Peyer's patch (tissue), 4 donors: ENCODE measurements around the gene BICC1. TPM values are rescaled to one million over a fixed set of nuclear protein-coding genes. Genes with fewer than 3 reads are reported as not detected.

Experiments
- DNase-seq, 3 donors: peaks; one replicate each; pipeline ENCODE4 v3.0.0-alpha.2; 2017 to 2019
- H3K27ac ChIP-seq, 4 donors: fragments of 200-600 bp; sonication (generic); one replicate each; pipeline ENCODE4 v1.5.1; 2016 to 2019
- H3K27me3 ChIP-seq, 2 donors: fragments of 200-600 bp; sonication (generic); one replicate each; pipeline ENCODE4 v1.5.1; 2019
- H3K36me3 ChIP-seq, 3 donors: fragments of 200-600 bp; sonication (generic); one replicate each; pipeline ENCODE4 v1.5.1; 2016 to 2019
- H3K4me1 ChIP-seq, 4 donors: fragments of 200-600 bp; sonication (generic); one replicate each; pipeline ENCODE4 v1.5.1; 2016 to 2019
- H3K4me3 ChIP-seq, 4 donors: fragments of 200-600 bp; sonication (generic); 1 replicate in 3 of 4; 2 replicates in 1 of 4; pipeline ENCODE4 v1.5.1; 2016 to 2019; ENCODE audit warnings: mild to moderate bottlenecking in 1 of 4
- H3K9me3 ChIP-seq, 4 donors: fragments of 200-600 bp; sonication (generic); one replicate each; pipeline ENCODE4 v1.5.1; 2016 to 2019; ENCODE audit warnings: mild to moderate bottlenecking in 1 of 4
- CTCF ChIP-seq, 6 experiments: fragments of 450-650 bp in 4 of 6; fragments of 200-600 bp in 2 of 6; sonication (generic) in 1 of 6; IDR thresholded peaks; one replicate each; pipeline ENCODE4 v1.5.1; 2017 to 2019; ENCODE audit warnings: antibody characterized with exemption in 6 of 6, mild to moderate bottlenecking in 3 of 6, moderate library complexity in 1 of 6
- POLR2A ChIP-seq, 2 donors: fragments of 450-650 bp; IDR thresholded peaks; one replicate each; pipeline ENCODE4 v1.5.1; 2017; ENCODE audit warnings: antibody characterized with exemption in 2 of 2, mild to moderate bottlenecking in 2 of 2, moderate library complexity in 2 of 2
- total RNA-seq, 4 donors: library from RNA; depleted of rRNA; stranded (reverse); fragments of >200 nt; gene quantifications; one replicate each; pipeline ENCODE4 v1.1.0, GENCODE V29; 2016

The BICC1 gene
- total RNA-seq, 4 donors from 2014 or later, result 1.1 to 19.0 (median 2.6) TPM

DNA sequence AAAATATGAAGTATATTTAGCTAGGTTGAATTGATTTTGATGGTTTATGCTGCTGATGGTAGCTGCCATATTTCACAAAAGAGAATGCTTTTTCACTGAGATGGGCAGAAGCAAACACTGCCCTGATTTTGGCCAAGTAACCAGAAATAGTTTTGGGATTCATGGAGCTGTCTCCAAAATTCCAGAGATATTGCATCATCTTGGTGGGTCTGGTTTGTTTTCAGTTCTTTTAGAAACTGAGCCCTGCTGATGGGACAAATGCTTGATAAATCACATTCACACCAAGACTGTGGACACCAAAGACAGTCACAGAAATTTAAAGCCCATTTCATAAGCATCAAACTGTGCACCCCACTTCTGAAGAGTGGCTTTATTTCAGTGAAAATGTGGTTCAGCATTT lies 140.5 kb downstream of the BICC1 start:
- TF ChIP-seq POLR2A (IDR thresholded peaks at IDR 0.05) (no peak), CTCF (IDR thresholded peaks at IDR 0.05) (no peak)

GRCh38 chr10:58660575-58661255 lies 148.0 kb downstream of the BICC1 start:
- H3K9me3 ChIP-seq, result no peaks in the 10 kb centered on the region
- H3K27ac ChIP-seq, result no peak overlapping the region
- TF ChIP-seq POLR2A (IDR thresholded peaks at IDR 0.05) (no peak), CTCF (IDR thresholded peaks at IDR 0.05) (no peak)
- no peak for DNase-seq
- no peaks in the 10 kb centered on the region for H3K27me3 ChIP-seq
- H3K36me3 ChIP-seq, result no peaks in the 10 kb centered on the region
- H3K4me1 ChIP-seq, result no peaks in the 10 kb centered on the region
- no peak overlapping the region for H3K4me3 ChIP-seq

More for the DNA sequence above, 140.5 kb downstream of the BICC1 start:
- Histone ChIP-seq H3K4me3 (no peak overlapping the region), H3K36me3 (no peaks in the 10 kb centered on the region), H3K9me3 (no peaks in the 10 kb centered on the region), H3K27ac (no peak overlapping the region), H3K27me3 (no peaks in the 10 kb centered on the region), H3K4me1 (no peaks in the 10 kb centered on the region)
- no peak for DNase-seq

DNA sequence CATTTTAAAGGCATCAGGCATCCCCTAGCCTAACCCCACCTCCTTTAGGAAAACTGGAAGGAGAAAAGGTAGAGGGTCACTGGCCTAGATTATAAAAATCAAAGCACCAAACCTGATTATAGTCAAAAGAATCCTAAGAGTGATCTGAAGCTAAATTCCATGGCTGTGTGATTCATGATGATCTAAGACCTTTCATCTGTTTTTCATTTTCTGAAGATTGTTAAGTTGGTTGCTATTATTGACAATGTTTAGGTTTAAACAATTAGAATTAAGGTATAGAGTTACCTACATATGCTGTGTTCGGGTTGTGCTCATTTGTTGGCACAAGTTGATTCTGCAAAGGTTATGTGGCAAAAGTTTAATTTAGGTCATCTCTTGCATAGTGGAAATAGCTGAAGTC lies 148.7 kb downstream of the BICC1 start:
- no peaks in the 10 kb centered on the region for H3K27me3 ChIP-seq
- H3K4me1 ChIP-seq, result no peaks in the 10 kb centered on the region
- H3K9me3 ChIP-seq, result no peaks in the 10 kb centered on the region
- TF ChIP-seq POLR2A (IDR thresholded peaks at IDR 0.05) (no peak), CTCF (IDR thresholded peaks at IDR 0.05) (no peak)
- H3K36me3 ChIP-seq, result no peaks in the 10 kb centered on the region
- no peak overlapping the region for H3K27ac ChIP-seq
- H3K4me3 ChIP-seq, result no peak overlapping the region
- DNase-seq, result no peak

- no peak for TF ChIP-seq POLR2A (IDR thresholded peaks at IDR 0.05)
- TF ChIP-seq CTCF (IDR thresholded peaks at IDR 0.05), result no peak
- Histone ChIP-seq H3K9me3 (no peaks in the 10 kb centered on the region), H3K27ac (no peak overlapping the region), H3K36me3 (no peaks in the 10 kb centered on the region), H3K4me3 (no peak overlapping the region), H3K27me3 (no peaks in the 10 kb centered on the region), H3K4me1 (no peaks in the 10 kb centered on the region)
- no peak for DNase-seq
Observed at GRCh38 chr10:58661902-58662301, 149.2 kb downstream of the BICC1 start.

- TF ChIP-seq POLR2A (IDR thresholded peaks at IDR 0.05) (no peak), CTCF (IDR thresholded peaks at IDR 0.05) (no peak)
- no peaks in the 10 kb centered on the region for H3K4me1 ChIP-seq
- no peak for DNase-seq
- no peak overlapping the region for H3K27ac ChIP-seq
- no peaks in the 10 kb centered on the region for H3K36me3 ChIP-seq
- no peaks in the 10 kb centered on the region for H3K27me3 ChIP-seq
- H3K4me3 ChIP-seq, result no peak overlapping the region
- no peaks in the 10 kb centered on the region for H3K9me3 ChIP-seq
Observed at GRCh38 chr10:58662314-58662713, 149.6 kb downstream of the BICC1 start.

DNA sequence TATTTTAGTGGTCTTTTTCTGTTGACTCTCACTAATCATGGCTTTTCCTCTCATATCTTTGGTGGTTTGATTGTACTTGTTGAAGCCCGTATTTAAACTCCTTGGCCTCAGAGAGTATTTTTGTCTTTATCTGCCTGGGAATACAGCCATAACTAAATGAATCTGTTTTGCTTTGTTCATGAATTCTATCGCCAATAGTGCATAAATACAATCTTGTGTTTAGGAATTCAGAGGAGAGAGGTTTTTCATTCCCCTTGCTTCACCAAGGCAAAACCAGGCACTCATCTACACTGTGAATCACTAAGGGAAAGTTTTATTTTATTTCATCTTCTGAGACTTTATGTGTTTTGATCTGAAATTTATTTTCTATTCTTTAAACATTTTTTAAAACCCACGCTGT lies 152.7 kb downstream of the BICC1 start:
- TF ChIP-seq CTCF (IDR thresholded peaks at IDR 0.05) (no peak), POLR2A (IDR thresholded peaks at IDR 0.05) (no peak)
- no peaks in the 10 kb centered on the region for H3K36me3 ChIP-seq
- no peaks in the 10 kb centered on the region for H3K27me3 ChIP-seq
- no peaks in the 10 kb centered on the region for H3K9me3 ChIP-seq
- no peak for DNase-seq
- no peak overlapping the region for H3K4me3 ChIP-seq
- H3K4me1 ChIP-seq, result no peaks in the 10 kb centered on the region
- no peak overlapping the region for H3K27ac ChIP-seq
